Gastrocnemius medialis (tissue), 4 donors: ENCODE data around the gene VCX. TPM values are rescaled to one million over a fixed set of nuclear protein-coding genes. Genes with fewer than 3 reads are reported as not detected.

Source experiments
- ATAC-seq, 2 donors: fragments of 150-250 bp; one replicate each; pipeline ENCODE4 v1.9.1; 2016
- DNase-seq, 2 donors: peaks; one replicate each; pipeline ENCODE4 v3.0.0-alpha.2; 2019
- H3K27ac ChIP-seq, 4 donors: fragments of 200-600 bp; sonication (generic); 1 replicate in 1 of 4; 2 replicates in 3 of 4; pipeline ENCODE4 v1.5.1; 2016 to 2018; ENCODE audit warnings: mild to moderate bottlenecking in 2 of 4, moderate library complexity in 1 of 4
- H3K27me3 ChIP-seq, 3 donors: fragments of 200-600 bp; sonication (generic) in 2 of 3; 1 replicate in 1 of 3; 2 replicates in 2 of 3; pipeline versions ENCODE4 v1.5.1 to v1.6.0; 2016 to 2019; ENCODE audit warnings: mild to moderate bottlenecking in 1 of 3, moderate library complexity in 1 of 3
- H3K36me3 ChIP-seq, 2 donors: fragments of 200-600 bp; sonication (generic) in 1 of 2; one replicate each; pipeline ENCODE4 v1.5.1; 2017 to 2018
- H3K4me1 ChIP-seq, 2 donors: fragments of 200-600 bp; sonication (generic) in 1 of 2; one replicate each; pipeline ENCODE4 v1.5.1; 2016 to 2017; ENCODE audit warnings: mild to moderate bottlenecking in 2 of 2
- H3K4me3 ChIP-seq, 4 donors: fragments of 200-600 bp; sonication (generic) in 3 of 4; 1 replicate in 1 of 4; 2 replicates in 3 of 4; pipeline ENCODE4 v1.5.1; 2016 to 2019; ENCODE audit warnings: mild to moderate bottlenecking in 2 of 4
- H3K9me3 ChIP-seq, 3 donors: fragments of 200-600 bp; sonication (generic) in 2 of 3; 1 replicate in 1 of 3; 2 replicates in 2 of 3; pipeline ENCODE4 v1.5.1; 2016 to 2019
- CTCF ChIP-seq, 5 experiments: fragments of 450-650 bp in 3 of 5; fragments of 200-600 bp in 2 of 5; sonication (generic) in 2 of 5; IDR thresholded peaks in 4 of 5; conservative IDR thresholded peaks in 1 of 5; 1 replicate in 4 of 5; 2 replicates in 1 of 5; pipeline ENCODE4 v1.5.1; 2016 to 2019; ENCODE audit warnings: antibody characterized with exemption in 5 of 5, mild to moderate bottlenecking in 3 of 5, moderate library complexity in 3 of 5
- POLR2A ChIP-seq, 2 donors: fragments of 450-650 bp; IDR thresholded peaks; one replicate each; pipeline ENCODE4 v1.6.1; 2017; ENCODE audit warnings: antibody characterized with exemption in 2 of 2, mild to moderate bottlenecking in 2 of 2, moderate library complexity in 2 of 2
- in situ Hi-C, 4 donors: fragments of 200-750 bp; cut with MboI; loops; one replicate each; pipeline versions ENCODE4 v1.15.0 to v1.8.0; 2017; ENCODE audit warnings: low sequenced_read_pairs in 4 of 4
- intact Hi-C: fragments of 100-400 bp; cut with DNase I; formaldehyde crosslinking; loops from one replicate; pipeline ENCODE4 v1.15.1; 2023; ENCODE audit warnings: low total_unique reads
- total RNA-seq, 4 donors: library from RNA; depleted of rRNA; stranded (reverse); fragments of >200 nt; gene quantifications; one replicate each; pipeline versions ENCODE4 v1.1.0 to v1.2.3, GENCODE V29; 2016

VCX gene
- total RNA-seq, 4 donors from 2014 or later = not detected

GRCh38 chrX:7841084-7841805 lies 1.7 kb upstream of the VCX start:
- ATAC-seq (no peak), DNase-seq (no peak)
- Histone ChIP-seq H3K9me3 (no peaks in the 10 kb centered on the region), H3K4me3 (no peak overlapping the region), H3K27me3 (no peaks in the 10 kb centered on the region), H3K36me3 (no peaks in the 10 kb centered on the region), H3K4me1 (no peaks in the 10 kb centered on the region), H3K27ac (no peak overlapping the region)
- TF ChIP-seq POLR2A (IDR thresholded peaks at IDR 0.05) (no peak), CTCF (IDR thresholded peaks at IDR 0.05 in 4 of 5, conservative IDR thresholded peaks at IDR 0.05 in 1 of 5) (no peak)
- intact Hi-C loops (no loop called here), in situ Hi-C loops (no loop called here)

- ATAC-seq (no peak), DNase-seq (no peak)
- Histone ChIP-seq H3K4me3 (no peak overlapping the region), H3K27ac (no peak overlapping the region), H3K36me3 (no peaks in the 10 kb centered on the region), H3K4me1 (no peaks in the 10 kb centered on the region), H3K9me3 (no peaks in the 10 kb centered on the region), H3K27me3 (no peaks in the 10 kb centered on the region)
- intact Hi-C loops = no loop called here
- TF ChIP-seq POLR2A (IDR thresholded peaks at IDR 0.05) (no peak), CTCF (IDR thresholded peaks at IDR 0.05 in 4 of 5, conservative IDR thresholded peaks at IDR 0.05 in 1 of 5) (no peak)
- in situ Hi-C loops = no loop called here
These were observed 9.2 kb downstream of the VCX start for GRCh38 chrX:7852166-7852565.

- intact Hi-C loops (no loop called here), in situ Hi-C loops (no loop called here)
- Histone ChIP-seq H3K9me3 (no peaks in the 10 kb centered on the region), H3K4me1 (no peaks in the 10 kb centered on the region), H3K27me3 (no peaks in the 10 kb centered on the region), H3K36me3 (no peaks in the 10 kb centered on the region), H3K27ac (no peak overlapping the region), H3K4me3 (no peak overlapping the region)
- ATAC-seq (no peak), DNase-seq (no peak)
- TF ChIP-seq CTCF (IDR thresholded peaks at IDR 0.05 in 4 of 5, conservative IDR thresholded peaks at IDR 0.05 in 1 of 5) (no peak), POLR2A (IDR thresholded peaks at IDR 0.05) (no peak)
These were observed 29.1 kb downstream of the VCX start for GRCh38 chrX:7872042-7872441.

GRCh38 chrX:7876957-7877356 lies 34.0 kb downstream of the VCX start:
- Histone ChIP-seq H3K4me3 (no peak overlapping the region), H3K4me1 (no peaks in the 10 kb centered on the region), H3K27ac (no peak overlapping the region), H3K36me3 (no peaks in the 10 kb centered on the region), H3K27me3 (no peaks in the 10 kb centered on the region), H3K9me3 (no peaks in the 10 kb centered on the region)
- ATAC-seq (no peak), DNase-seq (no peak)
- intact Hi-C loops (no loop called here), in situ Hi-C loops (no loop called here)
- no peak for TF ChIP-seq POLR2A (IDR thresholded peaks at IDR 0.05)
- no peak for TF ChIP-seq CTCF (IDR thresholded peaks at IDR 0.05 in 4 of 5, conservative IDR thresholded peaks at IDR 0.05 in 1 of 5)

GRCh38 chrX:7889135-7889534 lies 46.2 kb downstream of the VCX start:
- Histone ChIP-seq H3K27me3 (no peaks in the 10 kb centered on the region), H3K4me3 (no peak overlapping the region), H3K27ac (no peak overlapping the region), H3K4me1 (no peaks in the 10 kb centered on the region), H3K36me3 (no peaks in the 10 kb centered on the region), H3K9me3 (no peaks in the 10 kb centered on the region)
- no peak for DNase-seq
- in situ Hi-C loops = no loop called here
- intact Hi-C loops = no loop called here
- no peak for ATAC-seq
- no peak for TF ChIP-seq CTCF (IDR thresholded peaks at IDR 0.05 in 4 of 5, conservative IDR thresholded peaks at IDR 0.05 in 1 of 5)
- TF ChIP-seq POLR2A (IDR thresholded peaks at IDR 0.05) = no peak
